DMS153 treated with DMSO at 0.1 percent for 48 hours (cell line): Measurements from ENCODE around the gene STK32C.

ENCODE experiments used
- DNase-seq: peaks from one replicate; lab custom pipeline; 2025; ENCODE audit not compliant: unreplicated experiment; lab: John Stamatoyannopoulos, UW

STK32C gene

DNA sequence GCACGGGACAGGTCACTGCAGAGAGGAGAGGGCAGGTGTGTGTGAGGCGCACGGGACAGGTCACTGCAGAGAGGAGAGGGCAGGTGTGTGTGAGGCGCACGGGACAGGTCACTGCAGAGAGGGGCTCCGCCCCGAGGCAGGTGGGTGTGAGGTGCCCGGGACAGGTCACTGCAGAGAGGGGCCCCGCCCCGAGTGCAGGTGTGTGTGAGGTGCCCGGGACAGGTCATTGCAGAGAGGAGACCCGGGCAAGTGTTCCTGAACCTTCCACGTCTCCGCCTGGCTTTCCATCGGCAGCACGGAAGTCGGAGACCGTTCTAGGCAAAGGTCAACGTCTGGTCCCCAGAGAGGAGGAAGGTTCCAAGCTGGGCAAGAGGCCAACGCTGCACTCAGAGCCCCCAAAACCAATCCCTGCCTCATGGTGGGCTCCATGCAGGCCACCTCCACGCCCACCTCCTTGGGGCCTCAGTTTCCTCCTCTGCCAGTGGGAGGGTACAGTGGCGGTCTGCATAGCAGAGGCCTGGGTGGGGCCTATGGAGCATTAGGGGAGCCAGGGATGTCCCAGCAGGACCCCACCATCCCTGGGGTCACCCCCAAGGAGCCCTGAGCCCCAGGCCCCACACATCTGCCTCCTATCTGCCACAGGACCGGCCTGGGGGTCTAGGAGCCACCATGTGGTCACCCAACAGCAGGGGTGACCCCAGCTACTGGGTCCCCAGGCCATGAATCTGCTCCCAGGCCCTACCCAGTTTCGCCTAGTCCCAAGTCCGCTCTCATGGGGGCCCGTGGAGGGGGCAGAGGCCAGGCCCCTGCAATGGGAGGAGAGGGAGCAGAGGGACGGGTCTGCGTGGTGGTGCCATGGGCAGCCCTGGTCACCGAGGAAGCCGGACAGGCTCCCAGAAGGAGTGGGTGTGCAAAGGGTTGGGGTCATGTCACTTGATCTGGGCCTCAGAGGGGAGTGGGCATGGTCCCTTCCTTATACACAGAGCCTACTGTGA lies 57.0 kb downstream of the STK32C start:
- no peak for DNase-seq

DNA sequence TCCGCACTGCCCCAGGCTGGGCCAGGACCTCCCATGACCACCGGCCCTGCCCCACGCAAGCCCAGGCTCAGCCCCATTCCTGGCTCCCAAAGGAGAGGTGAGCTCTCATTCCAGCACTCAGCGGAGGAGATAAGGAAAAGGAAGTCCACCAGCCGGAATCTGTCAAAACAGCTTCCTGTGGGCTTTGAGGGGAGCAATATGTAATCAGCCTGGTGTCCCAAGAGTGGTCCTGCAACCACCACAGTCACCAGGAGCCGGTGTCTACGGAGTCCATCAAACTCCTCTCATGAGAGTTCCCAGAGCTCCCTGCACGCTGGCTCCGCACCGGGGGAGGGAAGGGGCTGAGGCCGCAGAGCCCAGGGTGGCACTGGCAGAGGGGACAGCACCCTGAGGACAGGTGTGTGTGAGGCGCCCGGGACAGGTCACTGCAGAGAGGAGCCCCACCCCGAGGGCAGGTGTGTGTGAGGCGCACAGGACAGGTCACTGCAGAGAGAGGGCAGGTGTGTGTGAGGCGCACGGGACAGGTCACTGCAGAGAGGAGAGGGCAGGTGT lies 57.9 kb downstream of the STK32C start:
- no peak for DNase-seq

DNA sequence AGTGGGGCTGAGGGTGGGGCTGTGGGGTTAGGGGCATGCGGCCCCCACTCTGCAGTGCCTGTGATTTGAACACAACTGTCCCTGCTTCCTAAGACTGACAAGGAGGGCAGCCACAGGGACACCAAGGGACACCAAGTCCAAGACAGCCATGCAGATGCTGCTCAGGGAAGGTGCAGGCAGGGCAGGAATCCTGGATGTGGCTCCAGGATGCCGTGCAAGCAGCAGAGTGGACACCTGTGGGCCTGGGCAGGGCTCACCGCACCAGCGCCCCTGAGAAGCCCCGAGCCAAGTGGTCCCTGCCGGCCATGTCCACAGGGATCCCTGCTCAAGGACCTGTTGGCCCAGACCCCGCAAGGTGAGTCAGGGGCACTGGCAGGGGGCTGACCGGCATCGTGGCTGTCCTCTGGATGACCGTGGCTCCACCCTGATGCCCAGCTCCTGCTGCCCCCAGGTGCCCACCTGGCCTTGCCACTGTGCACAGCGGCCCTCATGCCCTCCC lies 58.5 kb downstream of the STK32C start:
- no peak for DNase-seq

DNA sequence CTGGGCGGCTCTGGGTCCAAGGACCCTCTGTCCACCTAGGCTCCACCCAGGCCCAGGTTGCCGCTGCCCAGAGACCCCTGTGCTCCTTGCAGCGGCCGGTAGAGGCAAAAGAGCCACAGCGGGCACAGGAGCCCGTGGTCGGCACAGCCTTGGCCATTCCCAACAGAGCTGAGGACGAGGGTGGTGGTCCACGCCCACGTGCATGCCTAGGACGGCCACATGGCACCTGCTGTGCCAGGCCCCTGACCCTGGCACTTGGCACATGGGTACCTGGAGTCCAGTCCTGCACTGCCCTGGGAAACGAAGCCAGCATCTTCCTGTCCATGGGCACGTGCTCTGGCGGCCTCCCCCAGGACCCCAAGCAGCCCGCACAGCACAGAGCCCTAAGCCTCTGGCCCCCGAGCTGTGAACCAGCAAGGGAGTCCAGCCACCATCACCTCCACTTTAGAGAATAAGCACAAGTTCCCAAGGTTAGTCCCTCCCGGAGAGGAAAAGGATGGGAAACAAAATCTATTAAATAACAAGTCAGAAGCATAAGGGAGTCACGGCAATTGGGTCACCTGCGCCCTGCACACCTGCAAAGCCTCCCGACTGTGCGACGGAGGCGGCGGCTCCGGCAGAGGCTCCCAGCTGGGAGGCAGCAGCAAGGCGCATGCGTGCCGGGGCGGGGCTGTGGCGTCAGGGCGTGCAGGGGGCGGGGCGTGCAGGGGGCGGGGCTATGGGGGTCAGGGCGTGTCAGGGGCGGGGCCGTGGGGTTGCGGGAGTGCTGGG lies 59.1 kb downstream of the STK32C start:
- DNase-seq: peak; percentile 60

DNA sequence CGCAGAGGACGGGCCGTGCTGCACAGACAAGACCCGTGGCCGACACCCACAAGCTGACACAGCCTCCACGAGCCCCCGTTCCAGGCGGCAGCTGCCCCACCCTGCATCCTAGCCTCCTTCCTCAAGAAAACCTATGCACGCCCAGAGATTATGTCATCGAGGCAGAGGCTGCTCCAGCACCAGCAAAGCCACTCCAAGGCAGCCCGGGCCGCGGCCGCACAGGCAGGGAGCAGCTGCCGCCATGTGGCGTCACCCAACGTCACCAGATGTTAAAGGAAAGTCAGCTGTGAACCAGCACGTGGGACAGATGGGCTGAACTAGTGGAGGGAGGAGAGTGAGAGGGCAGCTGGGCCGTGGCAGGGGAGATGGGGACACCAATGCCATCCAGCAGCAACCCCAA lies 59.8 kb downstream of the STK32C start:
- DNase-seq: no peak

DNA sequence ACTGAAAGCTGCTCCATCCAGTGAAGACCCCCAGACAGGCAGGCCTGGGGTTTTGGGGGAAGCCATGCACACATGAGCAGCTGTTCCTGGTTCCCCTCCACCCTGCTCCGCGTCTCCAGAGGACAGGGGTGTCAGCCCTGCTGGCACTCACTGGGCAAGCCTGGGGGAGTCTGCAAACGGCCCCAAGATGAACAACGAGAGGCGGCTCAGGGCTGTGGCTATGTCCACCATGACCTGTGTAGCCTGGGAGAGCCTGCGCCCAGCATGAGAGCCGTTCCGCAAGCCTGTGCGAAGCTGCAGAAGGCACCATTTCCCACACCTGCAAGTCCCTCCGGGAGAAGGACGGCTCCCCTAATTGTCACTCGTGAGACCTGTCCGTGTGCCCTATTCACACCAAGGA lies 61.5 kb downstream of the STK32C start:
- no peak for DNase-seq

DNA sequence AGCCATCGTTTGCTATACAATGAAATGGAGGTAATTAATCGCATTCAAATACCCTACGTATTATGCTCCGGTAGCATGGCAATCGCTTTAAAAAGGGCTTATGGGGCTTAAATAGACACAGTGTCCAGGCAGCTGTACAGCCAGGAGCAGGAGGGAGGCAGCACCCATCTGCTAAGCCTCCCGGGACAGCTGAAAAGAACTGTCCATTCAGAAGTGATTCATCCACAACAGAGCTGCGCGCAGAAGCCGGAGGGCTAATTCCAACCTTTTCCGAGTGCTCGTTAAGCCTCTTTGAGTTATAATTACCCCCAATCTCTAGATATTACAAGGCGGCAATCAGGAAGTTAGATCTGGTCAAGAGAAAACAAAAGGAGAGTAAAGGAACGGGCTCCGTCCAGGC lies 62.7 kb downstream of the STK32C start:
- DNase-seq: no peak

DNA sequence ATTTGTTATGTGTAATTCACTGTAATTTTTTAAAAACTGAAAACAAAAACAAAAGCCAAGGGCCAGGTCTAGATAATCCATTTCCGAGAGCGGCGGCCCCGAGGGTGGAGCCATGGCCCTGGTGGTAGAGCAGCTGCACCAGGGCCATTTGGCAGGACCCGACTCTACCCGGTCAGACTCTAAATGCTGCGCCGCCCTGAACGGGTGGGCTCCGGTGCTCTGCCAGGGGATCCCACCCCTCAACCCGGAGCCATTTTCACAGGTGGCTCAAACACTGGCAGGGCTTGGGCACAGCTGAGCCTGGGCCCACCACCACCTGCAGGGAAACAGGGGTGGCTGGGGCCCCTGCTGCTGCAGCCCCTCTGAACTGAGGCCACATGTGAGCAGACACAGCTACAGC lies 64.1 kb downstream of the STK32C start:
- no peak for DNase-seq

DNA sequence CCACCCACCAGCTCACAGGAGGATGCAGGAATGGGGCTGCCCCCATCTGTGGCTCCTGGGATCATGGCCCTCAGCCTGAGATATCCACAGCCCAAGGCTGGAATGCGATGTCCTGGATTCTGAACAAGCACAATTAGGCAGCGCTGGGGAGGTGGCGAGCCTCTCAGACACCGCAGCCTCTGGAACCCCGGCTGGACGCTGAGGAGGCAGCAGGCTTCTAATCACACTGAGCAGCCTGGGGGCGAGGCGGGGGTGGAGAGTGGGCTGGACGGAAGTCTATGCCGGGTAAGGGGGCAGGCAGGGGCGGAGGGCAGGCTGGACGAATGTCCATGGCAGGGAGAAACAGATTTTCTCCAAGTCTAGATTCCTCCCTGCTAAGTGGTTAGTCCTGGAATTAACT lies 64.6 kb downstream of the STK32C start:
- no peak for DNase-seq

DNA sequence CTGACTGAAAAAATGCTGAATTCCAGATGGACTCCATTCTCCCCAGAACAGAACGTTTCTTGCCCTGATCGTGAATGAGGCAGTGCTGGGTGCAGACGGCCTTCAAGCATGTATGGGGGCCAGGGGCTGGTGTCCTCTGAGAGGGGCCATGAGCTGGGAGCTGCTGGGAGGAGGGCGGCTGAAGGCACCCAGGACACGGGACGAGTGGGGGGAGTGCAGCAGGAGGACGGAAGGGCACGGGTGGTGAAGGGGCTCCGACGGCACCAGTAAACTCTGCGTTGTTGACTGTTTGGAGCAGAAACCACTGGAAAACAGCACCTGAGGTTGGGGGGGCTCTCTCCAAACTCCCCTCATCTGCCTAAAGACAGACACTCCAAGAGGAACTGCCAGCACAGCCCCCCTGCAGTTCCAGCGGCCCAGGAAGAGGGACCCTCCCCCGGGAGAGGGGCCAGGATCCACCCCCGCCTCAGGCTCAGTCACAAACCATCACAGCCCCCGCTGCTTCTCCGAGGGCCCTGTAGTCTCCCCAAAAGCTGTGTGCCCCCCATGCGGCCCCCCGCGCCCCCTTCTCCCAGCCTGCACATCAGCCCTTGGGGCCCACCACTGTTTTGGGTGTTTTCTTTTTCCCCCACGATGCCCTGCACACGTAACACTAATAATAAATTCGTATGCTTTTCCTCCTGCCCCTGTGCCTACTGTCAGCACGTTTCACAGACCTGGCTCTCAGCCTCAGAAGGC lies 65.5 kb downstream of the STK32C start:
- DNase-seq: no peak

DNA sequence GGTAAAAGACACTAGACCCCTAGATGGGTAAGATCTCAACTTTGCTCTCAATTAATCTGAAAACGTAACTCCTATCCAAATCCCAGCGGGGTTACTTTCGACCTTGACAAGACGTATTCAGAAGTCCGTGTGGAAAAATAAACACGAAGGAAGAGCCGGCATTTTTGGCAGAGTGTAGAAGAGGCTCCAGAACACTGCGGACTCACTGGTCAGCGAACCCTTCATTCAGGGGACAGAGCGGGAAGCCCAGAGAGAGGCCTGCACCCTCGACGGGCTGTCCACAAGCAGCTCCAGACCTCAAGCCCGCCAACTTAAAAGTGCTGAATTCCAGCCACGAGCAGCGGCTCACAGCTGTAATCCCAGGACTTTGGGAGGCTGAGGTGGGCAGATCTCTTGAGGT lies 66.3 kb downstream of the STK32C start:
- DNase-seq: no peak

DNA sequence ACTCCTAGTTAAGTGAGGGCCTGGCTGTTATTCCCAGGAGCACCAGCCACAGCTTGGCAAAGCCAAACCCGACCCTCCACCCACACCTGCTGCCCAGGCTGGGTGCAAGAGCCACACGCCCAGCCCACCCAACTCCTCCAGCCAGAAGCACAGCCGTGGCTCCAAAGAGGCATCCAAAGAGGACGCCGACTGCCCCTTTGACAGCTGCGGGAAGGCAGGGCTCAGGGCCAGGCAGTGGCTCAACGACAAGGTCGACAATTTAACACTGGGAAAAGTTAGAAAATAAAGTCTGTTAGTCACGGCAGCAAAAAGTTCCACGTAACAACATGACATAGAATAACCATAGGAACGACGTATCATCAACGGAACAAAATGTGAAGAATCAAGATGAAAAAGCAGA lies 66.7 kb downstream of the STK32C start:
- no peak for DNase-seq

DNA sequence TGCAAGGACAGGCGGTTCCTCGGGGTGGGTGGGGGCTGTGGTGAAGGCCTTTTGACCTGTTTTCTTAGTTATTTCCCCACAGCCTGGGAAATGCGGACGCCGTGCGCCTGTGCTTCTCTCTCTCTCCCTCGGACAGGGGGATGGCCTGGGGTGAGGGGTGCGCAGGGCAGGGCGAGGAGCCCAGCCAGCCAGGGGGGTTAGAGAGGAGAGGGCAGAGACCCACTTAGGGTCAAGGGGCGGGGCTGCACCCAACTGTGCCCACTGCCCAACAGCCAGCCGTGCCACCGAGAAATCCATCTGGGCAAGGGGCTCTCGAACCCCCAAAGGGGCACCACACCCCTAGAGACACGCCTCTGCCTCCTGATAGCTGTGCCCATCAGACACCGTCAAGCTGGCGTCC lies 67.2 kb downstream of the STK32C start:
- DNase-seq: no peak

DNA sequence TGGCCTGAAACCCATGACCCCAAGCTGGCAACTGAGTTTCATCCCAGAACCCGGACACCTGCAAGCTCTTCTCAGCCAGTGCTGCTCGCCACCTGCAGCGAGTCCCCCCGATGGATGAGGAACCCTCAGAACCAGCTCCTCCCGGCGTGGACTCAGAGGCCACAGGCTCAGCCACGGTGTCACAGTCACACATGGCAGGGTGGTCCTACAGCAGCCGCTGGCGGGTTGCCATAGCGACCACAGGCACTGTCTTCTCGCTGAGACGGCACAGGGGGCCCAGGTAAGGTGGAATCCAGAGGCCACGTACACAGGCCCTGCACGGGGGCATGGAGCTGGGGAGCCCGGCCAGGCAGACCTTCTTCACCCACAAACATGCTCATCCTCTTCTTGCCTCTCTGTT lies 67.6 kb downstream of the STK32C start:
- DNase-seq: no peak

DNA sequence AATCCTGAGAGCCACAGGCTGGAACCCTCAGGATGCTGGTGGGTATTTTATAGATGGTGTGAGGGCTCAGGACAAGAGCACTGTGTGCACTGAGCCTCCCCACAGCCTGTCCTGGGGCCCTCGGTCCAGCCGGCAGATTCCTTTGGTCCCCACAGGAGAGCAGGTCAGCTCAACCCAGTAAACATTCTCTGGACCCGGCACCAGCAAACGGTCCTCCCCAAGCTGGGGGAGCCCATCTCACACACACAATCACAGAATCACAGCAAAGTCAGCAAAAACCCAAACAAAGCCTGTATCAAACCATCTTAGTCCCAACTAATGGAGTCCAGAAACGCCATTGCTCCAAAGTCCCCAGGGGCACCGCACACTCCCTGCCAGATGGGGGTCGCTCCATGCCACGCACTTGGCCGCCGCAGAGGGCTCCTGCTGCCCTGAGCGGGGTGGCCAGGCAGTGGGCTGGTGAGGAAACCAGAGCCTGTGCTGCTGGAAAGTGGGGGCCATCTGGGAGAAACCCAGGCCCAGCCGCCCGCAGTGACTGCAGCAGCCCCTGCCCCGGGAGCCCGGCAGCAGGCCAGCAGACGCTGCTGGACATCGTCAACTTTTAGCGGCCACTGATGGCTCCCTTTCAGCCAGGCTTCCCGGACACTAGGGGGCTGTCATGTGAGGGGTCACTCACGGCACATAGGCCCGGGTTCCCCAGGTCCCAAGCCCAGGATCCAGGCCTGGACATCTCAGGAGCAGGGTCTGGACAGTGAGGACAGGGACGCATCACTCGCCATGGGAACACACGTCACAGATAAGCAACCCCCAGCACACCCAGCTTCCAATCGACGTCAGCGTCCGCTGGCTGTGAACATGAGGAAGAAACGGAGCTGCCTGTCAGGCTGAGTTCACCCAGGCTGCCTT lies 68.4 kb downstream of the STK32C start:
- DNase-seq: no peak

DNA sequence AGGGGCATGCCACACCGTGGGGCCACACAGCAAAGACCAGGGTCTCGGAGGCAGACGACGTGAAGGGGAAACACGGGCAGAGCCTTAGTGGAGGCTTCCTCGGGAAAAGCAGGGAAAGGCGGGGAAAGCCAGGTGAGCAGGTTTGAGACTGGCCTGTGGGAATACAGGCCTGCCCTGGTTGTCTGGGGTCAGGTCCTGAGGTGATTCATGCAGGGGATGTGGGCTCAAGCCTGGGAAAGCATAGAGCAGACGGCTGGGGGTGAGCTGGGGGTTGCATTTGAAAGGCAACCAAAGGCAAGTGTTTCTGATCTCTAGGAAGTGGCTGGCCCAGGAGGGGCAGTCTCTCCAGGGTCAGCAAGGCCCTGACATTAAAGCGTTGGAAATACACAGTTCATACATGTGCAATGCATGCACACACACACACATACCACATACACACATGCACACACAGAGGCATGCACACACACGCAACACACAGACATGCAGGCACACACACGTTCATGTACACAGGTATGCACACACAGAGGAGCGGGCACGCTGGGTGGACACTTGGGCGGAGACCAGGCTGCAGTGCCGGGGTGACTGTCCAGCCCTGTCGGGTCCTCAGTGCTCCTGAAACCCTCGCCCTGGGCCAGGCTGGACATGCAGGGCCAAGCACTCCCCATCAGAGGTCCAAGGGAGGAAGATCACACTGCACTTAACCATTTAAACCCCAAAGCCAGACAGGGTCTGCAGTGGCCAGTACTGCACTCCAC lies 69.2 kb downstream of the STK32C start:
- no peak for DNase-seq

DNA sequence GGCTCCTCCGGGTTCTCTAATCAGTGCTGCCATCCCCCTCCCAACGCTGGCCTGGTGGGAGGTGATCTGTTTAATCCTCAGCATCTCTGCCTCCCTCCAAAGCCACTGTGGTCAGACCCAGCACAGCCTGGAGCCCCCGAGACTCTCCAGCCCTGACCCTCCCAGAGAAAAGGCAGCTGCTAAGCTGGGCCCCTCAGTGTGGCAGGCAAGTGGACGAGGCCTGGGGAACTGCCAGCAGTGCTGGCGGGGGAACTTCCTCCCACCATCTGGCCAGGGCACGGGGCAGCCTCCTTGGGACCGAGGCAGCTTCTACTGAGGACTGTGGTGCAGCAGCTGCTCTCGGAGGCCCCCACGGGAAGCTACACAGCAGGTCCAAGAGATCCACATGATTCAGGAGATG lies 69.9 kb downstream of the STK32C start:
- no peak for DNase-seq

DNA sequence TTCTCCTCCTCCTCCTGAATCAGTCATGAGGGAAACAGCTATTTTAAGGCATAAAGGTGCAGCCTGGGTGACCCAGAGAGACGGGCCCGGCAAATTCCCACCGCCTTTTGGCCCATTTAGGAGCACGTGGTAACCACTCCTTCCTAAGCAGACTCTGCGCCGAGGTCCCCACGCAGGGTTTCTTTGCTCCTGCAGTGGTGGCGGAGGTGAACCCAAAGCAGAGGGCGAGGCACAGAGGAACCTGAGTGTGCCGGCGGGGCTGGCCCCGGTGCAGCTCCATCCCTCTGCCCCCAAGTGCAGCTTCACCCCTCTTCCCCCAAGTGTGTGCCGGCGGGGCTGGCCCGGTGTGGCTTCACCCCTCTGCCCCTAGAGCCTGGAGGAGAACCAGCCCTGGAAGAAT lies 70.4 kb downstream of the STK32C start:
- no peak for DNase-seq

DNA sequence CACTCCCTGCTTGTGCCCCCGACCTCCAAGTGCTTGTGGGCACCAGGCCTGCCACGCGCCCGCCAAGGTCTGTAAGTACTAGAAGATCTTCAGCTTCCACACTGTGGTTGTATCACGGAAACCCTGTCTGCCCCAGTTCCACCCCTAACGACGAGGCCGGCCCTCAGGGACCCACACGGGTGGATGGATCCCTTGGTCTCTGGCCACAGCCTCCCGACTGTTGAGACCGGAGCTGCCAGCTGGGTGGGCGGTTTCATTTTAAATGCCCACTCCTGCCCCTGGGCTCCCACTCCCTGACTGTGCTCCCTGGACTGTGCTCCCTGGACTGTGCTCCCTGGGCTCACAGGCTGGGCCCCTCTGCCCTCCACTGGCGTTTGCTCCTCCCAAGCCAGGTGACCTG lies 70.9 kb downstream of the STK32C start:
- no peak for DNase-seq
